ENCODE results near the gene FGF12. TPM values are rescaled to one million over a fixed set of nuclear protein-coding genes. Genes with fewer than 3 reads are reported as not detected.

The FGF12 gene
- 0.59 to 0.73 TPM (median 0.62 TPM) in 5 replicates for total RNA-seq (2022; extraction: Qiagen RNA extraction)

DNA sequence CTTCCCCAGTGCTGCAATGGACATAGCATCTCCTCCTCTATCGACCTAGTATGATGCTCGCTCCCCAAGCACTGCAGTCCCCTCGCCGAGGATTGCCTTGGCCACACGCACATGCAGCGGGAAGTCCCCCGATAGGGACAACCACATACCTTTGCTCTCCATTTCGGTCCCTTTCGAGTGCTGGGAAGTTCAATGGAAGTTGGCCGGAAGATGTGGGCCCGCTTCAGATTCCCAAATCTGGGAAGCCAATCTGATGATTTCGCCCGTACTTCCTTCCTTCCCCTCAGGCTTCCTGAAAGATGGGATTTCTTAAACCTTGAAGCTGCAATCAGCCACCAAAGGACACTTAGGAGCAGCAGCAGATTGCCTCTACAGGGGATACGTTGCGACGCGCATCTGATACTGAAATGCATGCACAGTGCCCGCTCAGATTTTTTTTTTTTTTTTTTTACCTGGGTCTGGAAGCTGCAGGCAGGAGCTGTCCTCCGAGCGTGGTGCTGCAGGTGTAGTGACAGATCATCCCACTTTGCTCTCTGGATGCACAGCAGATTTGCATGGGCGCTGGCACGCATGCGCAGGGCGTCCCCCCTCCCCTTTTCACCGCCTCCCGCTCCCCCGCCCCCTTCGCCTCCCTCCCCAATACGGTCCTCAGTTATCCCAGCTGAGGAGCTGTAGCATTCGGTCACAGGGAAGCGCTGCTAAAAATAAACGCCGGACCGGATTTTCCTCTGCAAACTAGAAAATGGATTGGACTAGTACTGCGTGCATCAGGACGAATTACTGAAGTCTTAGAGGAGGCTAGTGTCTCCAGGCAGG lies at the start of gene FGF12:
Gene FGF12, minus strand, starts transcription at position 510 of the 816 bp plus-strand sequence.

Other genes with a start within 250 kb of the FGF12 start
- gene MB21D2, start 190.3 kb upstream of the FGF12 start, total RNA-seq (2022; extraction: Qiagen RNA extraction): 4.9 to 6.0 TPM (median 5.4 TPM) in 5 replicates